H1 (cell line): ENCODE results near the gene SYTL1. TPM values are rescaled to one million over a fixed set of nuclear protein-coding genes. Genes with fewer than 3 reads are reported as not detected.

Experiments used
- CTCF ChIA-PET: fragments of 300-600 bp; sonication (Branson Sonifier 250); formaldehyde crosslinking; loops from one replicate; lab custom pipeline; 2021; ENCODE audit not compliant: partially characterized antibody; lab: Charles Lee
- POLR2A ChIA-PET: fragments of 300-600 bp; sonication (Branson Sonifier 250); formaldehyde crosslinking; loops from one replicate; lab custom pipeline; 2021; ENCODE audit warnings: inconsistent platforms; ENCODE audit not compliant: partially characterized antibody; lab: Charles Lee
- DNase-seq, 2 experiments: peaks; one replicate each; pipeline versions ENCODE4 v3.0.0 to v3.0.0-alpha.2; 2010 to 2022; ENCODE audit warnings: low spot score in 2 of 2, low read depth in 1 of 2, mixed read lengths in 1 of 2
- FAIRE-seq: peaks from 2 replicates; lab custom pipeline; 2011; peaks lifted over from hg19 to GRCh38; lab: Jason Lieb, UNC
- H2AFZ ChIP-seq: 2 replicates; pipeline ENCODE4 v1.8.1; 2012; ENCODE audit warnings: low read length, inconsistent platforms
- H2AK5ac ChIP-seq: 2 replicates; pipeline ENCODE4 v1.6.1; 2013; ENCODE audit warnings: low read depth, low read length
- H2BK120ac ChIP-seq: replicated peaks from 2 replicates; pipeline ENCODE3; 2013; ENCODE audit warnings: low read depth, low read length, inconsistent platforms
- H2BK12ac ChIP-seq: 2 replicates; pipeline ENCODE4 v1.6.1; 2013; ENCODE audit warnings: low read depth, low read length
- H2BK15ac ChIP-seq: 2 replicates; pipeline ENCODE4 v1.6.1; 2013; ENCODE audit warnings: low read length
- H2BK20ac ChIP-seq: 2 replicates; pipeline ENCODE4 v1.6.1; 2013; ENCODE audit warnings: low read length
- H2BK5ac ChIP-seq: 2 replicates; pipeline ENCODE4 v1.6.1; 2013; ENCODE audit warnings: low read depth, low read length
- H3K14ac ChIP-seq: 2 replicates; pipeline ENCODE4 v1.6.1; 2013; ENCODE audit warnings: inconsistent platforms; ENCODE audit not compliant: insufficient read length
- H3K18ac ChIP-seq: 2 replicates; pipeline ENCODE4 v1.6.1; 2013; ENCODE audit warnings: low read length; ENCODE audit errors: extremely low read depth
- H3K23ac ChIP-seq: 2 replicates; pipeline ENCODE4 v1.6.1; 2013; ENCODE audit warnings: inconsistent platforms; ENCODE audit not compliant: insufficient read length
- H3K23me2 ChIP-seq: 2 replicates; pipeline ENCODE4 v1.6.1; 2013; ENCODE audit warnings: low read depth, low read length
- H3K27ac ChIP-seq: 2 replicates; pipeline ENCODE4 v1.6.1; 2011; ENCODE audit warnings: low read depth, low read length, inconsistent platforms
- H3K27me3 ChIP-seq, 4 experiments: replicated peaks in 1 of 4; 1 replicate in 1 of 4; 2 replicates in 3 of 4; pipeline versions ENCODE4 v1.6.1 to v1.8.1; 2011 to 2013; ENCODE audit warnings: low read length in 3 of 4, mild to moderate bottlenecking in 3 of 4, inconsistent platforms in 2 of 4, mixed read lengths in 2 of 4, moderate library complexity in 1 of 4; ENCODE audit not compliant: control insufficient read depth in 3 of 4, insufficient read depth in 3 of 4; ENCODE audit errors: extremely low read depth in 1 of 4
- H3K36me3 ChIP-seq, 4 experiments: 2 replicates each; pipeline versions ENCODE4 v1.6.1 to v1.8.1; 2011 to 2013; ENCODE audit warnings: mild to moderate bottlenecking in 4 of 4, low read length in 3 of 4, moderate library complexity in 2 of 4, control low read depth in 1 of 4, inconsistent platforms in 1 of 4; ENCODE audit not compliant: insufficient read depth in 4 of 4, control insufficient read depth in 2 of 4
- H3K4ac ChIP-seq: replicated peaks from 2 replicates; pipeline ENCODE3; 2013; ENCODE audit warnings: low read length, low read depth, mixed read lengths, inconsistent platforms; ENCODE audit not compliant: insufficient read length
- H3K4me1 ChIP-seq, 4 experiments: replicated peaks in 1 of 4; 1 replicate in 1 of 4; 2 replicates in 3 of 4; pipeline versions ENCODE4 v1.6.1 to v1.8.1; 2011 to 2013; ENCODE audit warnings: low read length in 3 of 4, inconsistent platforms in 2 of 4, mixed read lengths in 1 of 4; ENCODE audit not compliant: insufficient read depth in 4 of 4, control insufficient read depth in 3 of 4
- H3K4me2 ChIP-seq, 2 experiments: 2 replicates each; pipeline versions ENCODE4 v1.6.1 to v1.8.1; 2011 to 2013; ENCODE audit warnings: low read depth in 2 of 2, low read length in 2 of 2, control low read depth in 1 of 2, inconsistent platforms in 1 of 2, mild to moderate bottlenecking in 1 of 2; ENCODE audit not compliant: insufficient read depth in 1 of 2
- H3K4me3 ChIP-seq, 4 experiments: fragments of 200-600, 300-600 bp in 1 of 4; sonication (generic), shearing (Covaris generic), sonication (Bioruptor Twin) in 1 of 4; 2 replicates each; pipeline versions ENCODE4 v1.5.1 to v1.8.1; 2011 to 2016; ENCODE audit warnings: low read length in 4 of 4, low read depth in 3 of 4, control low read depth in 2 of 4, inconsistent platforms in 2 of 4, mild to moderate bottlenecking in 2 of 4, mixed read lengths in 1 of 4, moderate library complexity in 1 of 4; ENCODE audit not compliant: insufficient read depth in 2 of 4; ENCODE audit errors: extremely low read depth in 1 of 4
- H3K56ac ChIP-seq: replicated peaks from 2 replicates; pipeline ENCODE3; 2013; ENCODE audit warnings: low read depth, mild to moderate bottlenecking, mixed read lengths, low read length, inconsistent platforms; ENCODE audit not compliant: insufficient read length
- H3K79me1 ChIP-seq: 2 replicates; pipeline ENCODE4 v1.6.1; 2013; ENCODE audit warnings: low read depth, low read length, control low read depth
- H3K79me2 ChIP-seq, 2 experiments: 2 replicates each; pipeline versions ENCODE4 v1.6.1 to v1.8.1; 2012 to 2013; ENCODE audit warnings: low read length in 2 of 2, mild to moderate bottlenecking in 2 of 2, inconsistent platforms in 1 of 2; ENCODE audit not compliant: insufficient read depth in 2 of 2, control insufficient read depth in 1 of 2
- H3K9ac ChIP-seq, 4 experiments: replicated peaks in 1 of 4; 1 replicate in 1 of 4; 2 replicates in 3 of 4; pipeline versions ENCODE4 v1.6.1 to v1.8.1; 2011 to 2013; ENCODE audit warnings: low read depth in 3 of 4, low read length in 3 of 4, control low read depth in 2 of 4, mild to moderate bottlenecking in 2 of 4, moderate library complexity in 2 of 4, inconsistent platforms in 1 of 4; ENCODE audit errors: extremely low read depth in 1 of 4
- H3K9me3 ChIP-seq, 2 experiments: 2 replicates each; pipeline versions ENCODE4 v1.6.1 to v1.8.1; 2012 to 2013; ENCODE audit warnings: mild to moderate bottlenecking in 2 of 2, moderate library complexity in 2 of 2, control low read depth in 1 of 2, inconsistent platforms in 1 of 2, low read depth in 1 of 2, low read length in 1 of 2, mixed read lengths in 1 of 2; ENCODE audit not compliant: insufficient read depth in 2 of 2
- H4K20me1 ChIP-seq, 2 experiments: replicated peaks in 1 of 2; 2 replicates each; pipeline versions ENCODE3 to v1.8.1; 2011 to 2013; ENCODE audit warnings: inconsistent platforms in 2 of 2, low read length in 2 of 2, mild to moderate bottlenecking in 1 of 2; ENCODE audit not compliant: insufficient read depth in 2 of 2, control insufficient read depth in 1 of 2
- H4K5ac ChIP-seq: 2 replicates; pipeline ENCODE4 v1.6.1; 2013; ENCODE audit warnings: low read length, low read depth, mixed read lengths, inconsistent platforms; ENCODE audit not compliant: insufficient read length
- H4K8ac ChIP-seq: 2 replicates; pipeline ENCODE4 v1.8.0; 2013; ENCODE audit warnings: mild to moderate bottlenecking, moderate library complexity, low read length, inconsistent platforms; ENCODE audit not compliant: insufficient read depth; ENCODE audit errors: extremely low read depth
- H4K91ac ChIP-seq: replicated peaks from 2 replicates; pipeline ENCODE3; 2013; ENCODE audit warnings: low read length, mixed read lengths, inconsistent platforms; ENCODE audit not compliant: insufficient read length
- ATF3 ChIP-seq: IDR thresholded peaks from 2 replicates; pipeline ENCODE4 v1.6.1; 2011; ENCODE audit warnings: low read depth, mild to moderate bottlenecking, low read length; ENCODE audit not compliant: insufficient read depth
- CEBPB ChIP-seq: IDR thresholded peaks from 2 replicates; pipeline ENCODE4 v1.6.1; 2012; ENCODE audit warnings: low read depth, low read length
- KDM4A ChIP-seq: IDR thresholded peaks from one replicate; pipeline ENCODE4 v1.7.1; 2012; ENCODE audit warnings: low read depth, mild to moderate bottlenecking, moderate library complexity, low read length, inconsistent platforms; ENCODE audit not compliant: severe bottlenecking
- TAF7 ChIP-seq: optimal IDR thresholded peaks from 2 replicates; pipeline ENCODE3; 2011; ENCODE audit warnings: low read depth, mild to moderate bottlenecking, inconsistent platforms, low read length, moderate library complexity, borderline replicate concordance
- TEAD4 ChIP-seq: IDR thresholded peaks from 2 replicates; pipeline ENCODE4 v1.6.1; 2012; ENCODE audit warnings: low read depth, low read length, inconsistent platforms, mixed read lengths
- WGBS, 2 experiments: shearing (Covaris generic) in 1 of 2; methylation state at CpG; one replicate each; pipeline versions ENCODE4 v1.1.6 to v1.1.7; 2013 to 2015; ENCODE audit warnings: low lambda C conversion rate in 2 of 2, mixed read lengths in 2 of 2, inconsistent platforms in 1 of 2, low coverage in 1 of 2, missing lambda C conversion rate in 1 of 2; ENCODE audit not compliant: insufficient replicate concordance in 2 of 2, insufficient coverage in 1 of 2, insufficient read length in 1 of 2; ENCODE audit errors: extremely low coverage in 1 of 2, missing lambda C conversion rate in 1 of 2; 5-methylcytosine and 5-hydroxymethylcytosine counted together
- polyA plus RNA-seq, 7 experiments: library from polyadenylated mRNA; depleted of rRNA in 3 of 7; stranded (reverse) in 5 of 7; unstranded in 2 of 7; fragments of >200 nt in 5 of 7; fragments of 200-250 nt in 2 of 7; gene quantifications; 1 replicate in 5 of 7; 2 replicates in 1 of 7; 4 replicates in 1 of 7; pipeline versions ENCODE4 v1.2.1 to v1.2.3, GENCODE V29; 2011 to 2013; ENCODE audit warnings: missing spikeins in 2 of 7, mixed read lengths in 2 of 7
- total RNA-seq: library from RNA; stranded (reverse); fragmentation: NEBNext Ultra II Directional; extraction: Animal tissue kit (Norgen Biotek cat#: 25700); gene quantifications from 2 replicates; pipeline ENCODE4 v1.2.1, GENCODE V29; 2021

Gene SYTL1
- total and polyA plus RNA-seq, 2 of the 8 experiments (the other 6 are each of a cell fraction or from before 2014, with no cell fraction given) = 6.4 to 19.5 TPM

- peak overlapping the region; percentile 55; the same call in 1 of the 2 replicates for H2BK12ac ChIP-seq
- H2BK15ac ChIP-seq = no peak overlapping the region
- DNase-seq (no peak), FAIRE-seq (no peak)
- peak overlapping the region; percentile 78 for H4K5ac ChIP-seq
- H3K9ac ChIP-seq = peak overlapping the region in 1 of 4 experiments; percentile 29; a peak in 2 of 7 replicates
- H3K79me2 ChIP-seq = no peaks in the 10 kb centered on the region
- H3K79me1 ChIP-seq = no peaks in the 10 kb centered on the region
- peak overlapping the region; percentile 57; the same call in 1 of the 2 replicates for H3K27ac ChIP-seq
- H4K8ac ChIP-seq = peak overlapping the region; percentile 32; the same call in 1 of the 2 replicates
- H3K4ac ChIP-seq = peak overlapping the region; percentile 45
- H2AK5ac ChIP-seq = peak overlapping the region; percentile 9; the same call in 1 of the 2 replicates
- peak overlapping the region; percentile 96 for H2BK5ac ChIP-seq
- TF ChIP-seq ATF3 (0 out of 2 replicates have a peak, but pooled peaks have one; percentile 15), KDM4A (no peak), TEAD4 (no peak), TAF7 (no peak), CEBPB (peak; percentile 75)
- no peaks in the 10 kb centered on the region for H3K9me3 ChIP-seq
- H3K23ac ChIP-seq = no peak overlapping the region
- peak overlapping the region in 1 of 4 experiments; percentile 39; a peak in 2 of 8 replicates for H3K4me3 ChIP-seq
- H3K27me3 ChIP-seq = no peaks in the 10 kb centered on the region
- no peak overlapping the region for H2AFZ ChIP-seq
- H3K14ac ChIP-seq = no peak overlapping the region
- peak overlapping the region; percentile 65 to 73 for H3K4me2 ChIP-seq
- peak overlapping the region; percentile 49 for H4K91ac ChIP-seq
- peaks cover 11 to 15% (median 13%) of the 10 kb centered on the region in 4 experiments for H3K4me1 ChIP-seq
- peak overlapping the region; percentile 86; the same call in 1 of the 2 replicates for H3K18ac ChIP-seq
- POLR2A ChIA-PET = interaction anchor here (1.4 to 3.0 kb wide), 13 partner anchors 9 to 199 kb away, joined by 3 to 17 read pairs (median 6); partner anchors contain the start of genes CD164L2, SYTL1 and WDTC1
- 82% methylated on average over 5 of the region's 6 CpGs; no CpG with 5 or more reads in 1 of the 2 experiments for WGBS, 2 experiments
- H2BK20ac ChIP-seq = peak overlapping the region; percentile 94; the same call in 1 of the 2 replicates
- H4K20me1 ChIP-seq = no peaks in the 10 kb centered on the region
- peak overlapping the region; percentile 75 for H2BK120ac ChIP-seq
- H3K23me2 ChIP-seq = 0 out of 2 replicates have a peak, but pooled peaks cover 3% of the 10 kb centered on the region
- no peaks in the 10 kb centered on the region for H3K36me3 ChIP-seq
- no peak overlapping the region for H3K56ac ChIP-seq
- CTCF ChIA-PET = interaction anchor here (0.5 to 17.9 kb wide), 36 partner anchors 9 to 355 kb away, joined by 3 to 321 read pairs (median 4); partner anchors contain the start of genes CD164L2, GPR3, MAP3K6 and SYTL1
Observed at GRCh38 chr1:27307874-27308598, 33.8 kb upstream of the SYTL1 start.
